WTC11 (cell line): ENCODE data around the gene TMEM192. TPM values are rescaled to one million over a fixed set of nuclear protein-coding genes. Genes with fewer than 3 reads are reported as not detected.

Experiments
- ATAC-seq: fragments of 200-7000 bp; cut with Tn5 transposase; 2 replicates; pipeline ENCODE4 v1.10.0; 2021; ENCODE audit warnings: mild to moderate bottlenecking, moderate library complexity
- CTCF ChIA-PET: fragments of 300-600 bp; sonication (Branson Sonifier 250); formaldehyde crosslinking; loops from one replicate; lab custom pipeline; 2021; ENCODE audit warnings: antibody characterized with exemption; lab: Charles Lee
- POLR2A ChIA-PET: fragments of 350-600 bp; sonication (Branson Sonifier 250); formaldehyde crosslinking; loops from one replicate; lab custom pipeline; 2021; ENCODE audit warnings: antibody characterized with exemption; lab: Charles Lee
- DNase-seq: peaks from one replicate; pipeline ENCODE4 v3.0.0; 2021; ENCODE audit warnings: low spot score
- H3K27ac Mint-ChIP-seq: 2 replicates; pipeline ENCODE4 v1.8.0; 2021; ENCODE audit warnings: mixed read lengths
- H3K27me3 Mint-ChIP-seq: 2 replicates; pipeline ENCODE4 v1.8.0; 2021; ENCODE audit warnings: low read depth, mild to moderate bottlenecking, moderate library complexity, mixed read lengths
- H3K36me3 Mint-ChIP-seq: 2 replicates; pipeline ENCODE4 v1.8.0; 2021; ENCODE audit warnings: mixed read lengths
- H3K4me1 Mint-ChIP-seq: 2 replicates; pipeline ENCODE4 v1.8.0; 2022; ENCODE audit warnings: mixed read lengths
- H3K4me3 Mint-ChIP-seq: 2 replicates; pipeline ENCODE4 v1.8.0; 2021; ENCODE audit warnings: mild to moderate bottlenecking, moderate library complexity, mixed read lengths
- H3K9me3 Mint-ChIP-seq: 2 replicates; pipeline ENCODE4 v1.8.0; 2021; ENCODE audit warnings: mixed read lengths
- AFF4 ChIP-seq: sonication (generic); formaldehyde crosslinking; IDR thresholded peaks from 2 replicates; pipeline ENCODE4 v1.8.1; 2023; ENCODE audit warnings: mild to moderate bottlenecking, missing genetic modification reagents, borderline replicate concordance
- CREB1 ChIP-seq: sonication (generic); formaldehyde crosslinking; IDR thresholded peaks from 2 replicates; pipeline ENCODE4 v1.8.0; 2023; ENCODE audit warnings: mild to moderate bottlenecking, missing genetic modification reagents
- HMGA2 ChIP-seq: fragments of 250-450 bp; sonication (Bioruptor Pico); IDR thresholded peaks from 2 replicates; pipeline ENCODE4 v1.4.0; 2021; ENCODE audit warnings: mild to moderate bottlenecking, moderate library complexity
- JAZF1 ChIP-seq: fragments of 250-450 bp; sonication (Bioruptor Pico); IDR thresholded peaks from 2 replicates; pipeline ENCODE4 v1.9.0; 2021; ENCODE audit warnings: moderate library complexity, mild to moderate bottlenecking, inconsistent platforms
- KAT7 ChIP-seq: sonication (generic); formaldehyde crosslinking; IDR thresholded peaks from 2 replicates; pipeline ENCODE4 v1.8.1; 2023; ENCODE audit warnings: missing genetic modification reagents, mild to moderate bottlenecking, borderline replicate concordance
- NR1H2 ChIP-seq: sonication (generic); formaldehyde crosslinking; IDR thresholded peaks from 2 replicates; pipeline ENCODE4 v1.9.0; 2021; ENCODE audit warnings: mild to moderate bottlenecking, moderate library complexity, missing genetic modification reagents
- NR3C1 ChIP-seq: sonication (generic); formaldehyde crosslinking; conservative IDR thresholded peaks from 2 replicates; pipeline ENCODE4 v1.8.1; 2023; ENCODE audit warnings: low read depth, mild to moderate bottlenecking, missing genetic modification reagents
- OVOL2 ChIP-seq: fragments of 250-450 bp; sonication (Bioruptor Pico); IDR thresholded peaks from 2 replicates; pipeline ENCODE4 v1.9.0; 2021; ENCODE audit warnings: mild to moderate bottlenecking, borderline replicate concordance
- PRRX2 ChIP-seq: fragments of 250-450 bp; sonication (Bioruptor Pico); IDR thresholded peaks from 2 replicates; pipeline ENCODE4 v1.8.0; 2021; ENCODE audit warnings: mild to moderate bottlenecking
- SOX15 ChIP-seq: fragments of 250-450 bp; sonication (Bioruptor Pico); IDR thresholded peaks from 2 replicates; pipeline ENCODE4 v1.9.0; 2021; ENCODE audit warnings: mild to moderate bottlenecking
- TEAD1 ChIP-seq: sonication (generic); formaldehyde crosslinking; IDR thresholded peaks from 2 replicates; pipeline ENCODE4 v1.8.0; 2022; ENCODE audit warnings: mild to moderate bottlenecking, missing genetic modification reagents
- TP53 ChIP-seq: sonication (generic); formaldehyde crosslinking; IDR thresholded peaks from 2 replicates; pipeline ENCODE4 v1.8.1; 2023; ENCODE audit warnings: mild to moderate bottlenecking, missing genetic modification reagents
- USF1 ChIP-seq: sonication (generic); formaldehyde crosslinking; IDR thresholded peaks from 2 replicates; pipeline ENCODE4 v1.8.0; 2022; ENCODE audit warnings: mild to moderate bottlenecking, missing genetic modification reagents
- ZNF317 ChIP-seq: sonication (generic); formaldehyde crosslinking; IDR thresholded peaks from 2 replicates; pipeline ENCODE4 v1.8.1; 2023; ENCODE audit warnings: low read depth, mild to moderate bottlenecking, moderate library complexity, missing genetic modification reagents, borderline replicate concordance
- ZNF396 ChIP-seq: fragments of 250-450 bp; sonication (Bioruptor Pico); IDR thresholded peaks from 2 replicates; pipeline ENCODE4 v1.8.0; 2021; ENCODE audit warnings: mild to moderate bottlenecking, moderate library complexity, borderline replicate concordance
- ZNF416 ChIP-seq: fragments of 250-450 bp; sonication (Bioruptor Pico); IDR thresholded peaks from 2 replicates; pipeline ENCODE4 v1.9.0; 2021; ENCODE audit warnings: mild to moderate bottlenecking, inconsistent platforms
- total RNA-seq: library from RNA; stranded (reverse); gene quantifications from 3 replicates; pipeline ENCODE4 v1.2.3, GENCODE V29; 2021
- TF ChIP-seq, protein P1 (sequence below): sonication (generic); formaldehyde crosslinking; IDR thresholded peaks from 2 replicates; pipeline ENCODE4 v1.8.1; 2023; ENCODE audit warnings: mild to moderate bottlenecking, missing genetic modification reagents
- TF ChIP-seq, protein P2 (sequence below): sonication (generic); formaldehyde crosslinking; IDR thresholded peaks from 2 replicates; pipeline ENCODE4 v1.8.1; 2022; ENCODE audit warnings: mild to moderate bottlenecking, missing genetic modification reagents, moderate library complexity, borderline replicate concordance
- TF ChIP-seq, protein P3 (sequence below): fragments of 250-450 bp; sonication (Bioruptor Pico); IDR thresholded peaks from 2 replicates; pipeline ENCODE4 v1.8.0; 2021; ENCODE audit warnings: mild to moderate bottlenecking
- TF ChIP-seq, protein P4 (sequence below): fragments of 250-450 bp; sonication (Bioruptor Pico); IDR thresholded peaks from 2 replicates; pipeline ENCODE4 v1.9.0; 2021; ENCODE audit warnings: mild to moderate bottlenecking

The TMEM192 gene
- total RNA-seq, 1 experiment from 2014 or later: 10.5 TPM

DNA sequence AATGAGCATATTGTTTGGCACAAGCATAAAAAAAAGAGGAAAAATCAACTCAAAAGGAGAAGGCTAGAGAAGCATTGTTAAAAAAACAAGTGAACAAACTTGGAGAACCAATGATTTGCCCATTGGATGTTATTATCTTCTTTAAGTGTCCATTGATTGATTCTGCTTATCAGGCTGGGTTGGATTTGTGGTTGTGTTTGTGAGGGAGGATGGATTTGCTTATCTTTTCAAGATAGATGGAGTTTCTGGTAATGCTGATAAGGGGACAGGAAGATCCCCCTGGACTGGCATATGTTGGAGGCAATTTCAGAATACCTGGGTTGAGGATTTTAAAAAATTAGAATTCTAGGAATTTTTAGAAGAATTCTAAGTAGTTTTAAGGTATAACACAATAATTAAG is 41.8 kb upstream of the TMEM192 start:
- no peak overlapping the region for H3K4me3 Mint-ChIP-seq
- DNase-seq (no peak), ATAC-seq (no peak)
- CTCF ChIA-PET: no interaction called here
- H3K27ac Mint-ChIP-seq: no peak overlapping the region
- no peaks in the 10 kb centered on the region for H3K27me3 Mint-ChIP-seq
- H3K4me1 Mint-ChIP-seq: no peaks in the 10 kb centered on the region
- H3K9me3 Mint-ChIP-seq: peaks cover 16% of the 10 kb centered on the region
- TF ChIP-seq, protein P1, sequence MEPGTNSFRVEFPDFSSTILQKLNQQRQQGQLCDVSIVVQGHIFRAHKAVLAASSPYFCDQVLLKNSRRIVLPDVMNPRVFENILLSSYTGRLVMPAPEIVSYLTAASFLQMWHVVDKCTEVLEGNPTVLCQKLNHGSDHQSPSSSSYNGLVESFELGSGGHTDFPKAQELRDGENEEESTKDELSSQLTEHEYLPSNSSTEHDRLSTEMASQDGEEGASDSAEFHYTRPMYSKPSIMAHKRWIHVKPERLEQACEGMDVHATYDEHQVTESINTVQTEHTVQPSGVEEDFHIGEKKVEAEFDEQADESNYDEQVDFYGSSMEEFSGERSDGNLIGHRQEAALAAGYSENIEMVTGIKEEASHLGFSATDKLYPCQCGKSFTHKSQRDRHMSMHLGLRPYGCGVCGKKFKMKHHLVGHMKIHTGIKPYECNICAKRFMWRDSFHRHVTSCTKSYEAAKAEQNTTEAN (CRISPR knock-in tag): no peak
- no peak for TF ChIP-seq TEAD1 (CRISPR knock-in tag)
- TF ChIP-seq HMGA2 (CRISPR knock-in tag): no peak
- TF ChIP-seq CREB1 (CRISPR knock-in tag): no peak
- TF ChIP-seq, protein P2, sequence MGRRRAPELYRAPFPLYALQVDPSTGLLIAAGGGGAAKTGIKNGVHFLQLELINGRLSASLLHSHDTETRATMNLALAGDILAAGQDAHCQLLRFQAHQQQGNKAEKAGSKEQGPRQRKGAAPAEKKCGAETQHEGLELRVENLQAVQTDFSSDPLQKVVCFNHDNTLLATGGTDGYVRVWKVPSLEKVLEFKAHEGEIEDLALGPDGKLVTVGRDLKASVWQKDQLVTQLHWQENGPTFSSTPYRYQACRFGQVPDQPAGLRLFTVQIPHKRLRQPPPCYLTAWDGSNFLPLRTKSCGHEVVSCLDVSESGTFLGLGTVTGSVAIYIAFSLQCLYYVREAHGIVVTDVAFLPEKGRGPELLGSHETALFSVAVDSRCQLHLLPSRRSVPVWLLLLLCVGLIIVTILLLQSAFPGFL (CRISPR knock-in tag): no peak
- TF ChIP-seq NR3C1 (CRISPR knock-in tag): no peak
- TF ChIP-seq, all 79 proteins: peak for 0
- POLR2A ChIA-PET: no interaction called here
- peaks cover 12% of the 10 kb centered on the region; the same call in 1 of the 2 replicates for H3K36me3 Mint-ChIP-seq

DNA sequence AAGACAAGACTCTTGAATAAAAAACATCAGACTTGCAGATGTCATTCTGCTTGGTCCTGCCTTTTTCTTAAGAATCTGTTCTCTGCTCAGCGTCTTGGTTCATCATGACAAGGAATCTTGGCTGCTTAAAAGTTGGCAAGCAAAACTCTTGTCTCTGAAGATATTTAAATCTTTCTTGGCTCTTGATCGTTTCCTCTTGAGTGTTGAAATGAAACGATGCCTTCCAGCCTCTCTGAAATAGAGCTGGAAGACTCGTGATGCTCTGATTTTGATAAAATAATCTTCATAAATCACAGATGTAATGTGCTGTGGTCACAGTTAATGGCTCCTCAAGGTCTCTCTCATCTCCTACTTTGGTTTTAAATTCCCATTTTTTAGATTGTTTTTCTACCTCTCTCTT is 39.9 kb upstream of the TMEM192 start:
- ATAC-seq (no peak), DNase-seq (no peak)
- Mint-ChIP-seq H3K27me3 (no peaks in the 10 kb centered on the region), H3K27ac (no peak overlapping the region), H3K36me3 (peaks cover 10% of the 10 kb centered on the region; the same call in 1 of the 2 replicates), H3K9me3 (peaks cover 14% of the 10 kb centered on the region), H3K4me3 (no peak overlapping the region), H3K4me1 (no peaks in the 10 kb centered on the region)
- TF ChIP-seq, protein P3, sequence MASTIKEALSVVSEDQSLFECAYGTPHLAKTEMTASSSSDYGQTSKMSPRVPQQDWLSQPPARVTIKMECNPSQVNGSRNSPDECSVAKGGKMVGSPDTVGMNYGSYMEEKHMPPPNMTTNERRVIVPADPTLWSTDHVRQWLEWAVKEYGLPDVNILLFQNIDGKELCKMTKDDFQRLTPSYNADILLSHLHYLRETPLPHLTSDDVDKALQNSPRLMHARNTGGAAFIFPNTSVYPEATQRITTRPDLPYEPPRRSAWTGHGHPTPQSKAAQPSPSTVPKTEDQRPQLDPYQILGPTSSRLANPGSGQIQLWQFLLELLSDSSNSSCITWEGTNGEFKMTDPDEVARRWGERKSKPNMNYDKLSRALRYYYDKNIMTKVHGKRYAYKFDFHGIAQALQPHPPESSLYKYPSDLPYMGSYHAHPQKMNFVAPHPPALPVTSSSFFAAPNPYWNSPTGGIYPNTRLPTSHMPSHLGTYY (CRISPR knock-in tag): no peak
- TF ChIP-seq ZNF317 (no peak), SOX15 (CRISPR knock-in tag) (no peak), KAT7 (no peak), TP53 (CRISPR knock-in tag) (no peak), USF1 (CRISPR knock-in tag) (no peak), ZNF416 (no peak), ZNF396 (no peak), NR1H2 (CRISPR knock-in tag) (no peak), JAZF1 (no peak), OVOL2 (CRISPR knock-in tag) (no peak), PRRX2 (CRISPR knock-in tag) (no peak), AFF4 (CRISPR knock-in tag) (no peak)
- TF ChIP-seq, protein P4, sequence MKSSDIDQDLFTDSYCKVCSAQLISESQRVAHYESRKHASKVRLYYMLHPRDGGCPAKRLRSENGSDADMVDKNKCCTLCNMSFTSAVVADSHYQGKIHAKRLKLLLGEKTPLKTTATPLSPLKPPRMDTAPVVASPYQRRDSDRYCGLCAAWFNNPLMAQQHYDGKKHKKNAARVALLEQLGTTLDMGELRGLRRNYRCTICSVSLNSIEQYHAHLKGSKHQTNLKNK (CRISPR knock-in tag): no peak
- ChIA-PET CTCF (no interaction called here), POLR2A (no interaction called here)
